ENCODE data around the gene DPEP2. TPM values are rescaled to one million over a fixed set of nuclear protein-coding genes. Genes with fewer than 3 reads are reported as not detected.

The DPEP2 gene
- total and polyA plus RNA-seq, 7 experiments from 2014 or later = 26.7 to 159 (median 64.8) TPM

- H3K9me3 ChIP-seq (ENCODE audit: control insufficient read depth in 2 of 3, low read length in 3 of 3) = no peaks in the 10 kb centered on the region
- intact Hi-C loops (cut with micrococcal nuclease) = loop anchor here (1.0 to 5.0 kb wide), 10 partner anchors 17 to 217 kb away; partner anchors contain the start of genes DPEP2 (in 1 of the 2), PSKH1 (in 1 of the 2), PSMB10 (in 1 of the 2) and RANBP10 (in 1 of the 2)
- peak within 1 kb of the TSS; percentile 67 for H3K4me3 ChIP-seq (ENCODE audit: low read length)
- H3K27ac ChIP-seq (ENCODE audit: low read depth, low read length) = peak within 1 kb of the TSS; percentile 92
- DNase-seq (peak; percentile 89 to 98 (median 94)), ATAC-seq (peak; percentile 98)
- Mint-ChIP-seq H3K4me3 (peak within 1 kb of the TSS; percentile 88 to 100 (median 98)), H3K27ac (peak within 1 kb of the TSS; percentile 94 to 100 (median 96)), H3K36me3 (peaks cover 6 to 21% (median 10%) of the 10 kb centered on the region in 5 donors), H3K4me1 (peaks cover 13 to 42% (median 30%) of the 10 kb centered on the region in 7 donors), H3K27me3 (peaks cover 0 to 2% (median 0%) of the 10 kb centered on the region in 5 donors), H3K9me3 (peaks cover 0 to 7% (median 0%) of the 10 kb centered on the region in 11 donors)
- no peaks in the 10 kb centered on the region for H3K27me3 ChIP-seq (ENCODE audit: control insufficient read depth in 2 of 2, insufficient read depth in 2 of 2, low read length in 2 of 2)
- POLR2A ChIA-PET = interaction anchor here (0.7 to 12.0 kb wide), 14 partner anchors 9 to 123 kb away, joined by 3 to 422 read pairs (median 4); partner anchors contain the start of genes DPEP2, NFATC3 and PSMB10
- H3K36me3 ChIP-seq (ENCODE audit: control insufficient read depth in 2 of 3, insufficient read depth in 3 of 3, low read length in 3 of 3) = peaks cover 0 to 39% (median 0%) of the 10 kb centered on the region in 3 experiments
- H3K4me1 ChIP-seq (ENCODE audit: control insufficient read depth in 2 of 2, insufficient read depth in 2 of 2, low read length in 2 of 2) = peaks cover 16 to 22% of the 10 kb centered on the region in 2 donors
- CTCF ChIA-PET = interaction anchor here (0.5 to 2.4 kb wide), 17 partner anchors 18 to 403 kb away, joined by 3 to 10 read pairs (median 4); partner anchors contain the start of gene DPEP2
Observed at GRCh38 chr16:68022728-68023537, 23.6 kb upstream of the DPEP2 start, which contains the start of the genes DDX28 and DUS2. DDX28 (minus strand) TSS chr16:68023232; CDS start chr16:68023202, 30 bp downstream. DUS2 (plus strand) TSS chr16:68023284; CDS start chr16:68038024, 14,740 bp downstream.

- peak in 1 of 9 donors; percentile 31 for DNase-seq
- CTCF ChIA-PET = interaction anchor here (0.6 to 2.4 kb wide), 11 partner anchors 10 to 402 kb away, joined by 3 to 10 read pairs (median 4); partner anchors contain the start of gene DPEP2
- POLR2A ChIA-PET = interaction anchor here (0.8 to 12.0 kb wide), 7 partner anchors 10 to 122 kb away, joined by 3 to 422 read pairs (median 9); partner anchors contain the start of genes DPEP2 and PSMB10
- Mint-ChIP-seq H3K27ac (peak overlapping the region; percentile 80 to 100 (median 95)), H3K9me3 (peaks cover 0 to 7% (median 0%) of the 10 kb centered on the region in 11 donors), H3K4me3 (peak overlapping the region; percentile 88 to 100 (median 98)), H3K27me3 (peaks cover 0 to 2% (median 0%) of the 10 kb centered on the region in 5 donors), H3K36me3 (peaks cover 0 to 15% (median 4%) of the 10 kb centered on the region in 5 donors), H3K4me1 (peaks cover 9 to 38% (median 28%) of the 10 kb centered on the region in 7 donors)
- H3K4me3 ChIP-seq (ENCODE audit: low read length) = peak overlapping the region; percentile 67
- H3K4me1 ChIP-seq (ENCODE audit: control insufficient read depth in 2 of 2, insufficient read depth in 2 of 2, low read length in 2 of 2) = peaks cover 16 to 22% of the 10 kb centered on the region in 2 donors
- H3K9me3 ChIP-seq (ENCODE audit: control insufficient read depth in 2 of 3, low read length in 3 of 3) = no peaks in the 10 kb centered on the region
- H3K27me3 ChIP-seq (ENCODE audit: control insufficient read depth in 2 of 2, insufficient read depth in 2 of 2, low read length in 2 of 2) = no peaks in the 10 kb centered on the region
- peak overlapping the region; percentile 92 for H3K27ac ChIP-seq (ENCODE audit: low read depth, low read length)
- intact Hi-C loops (cut with micrococcal nuclease) = loop anchor here in 1 of 2 donors (2.0 to 5.0 kb wide), 3 partner anchors 54 to 180 kb away; partner anchors contain the start of genes SLC12A4 and THAP11
- H3K36me3 ChIP-seq (ENCODE audit: control insufficient read depth in 2 of 3, insufficient read depth in 3 of 3, low read length in 3 of 3) = peaks cover 0 to 33% (median 0%) of the 10 kb centered on the region in 3 experiments
- no peak for ATAC-seq
Observed at GRCh38 chr16:68022278-68022727, 23.0 kb upstream of the DPEP2 start.

- ATAC-seq = no peak
- Mint-ChIP-seq H3K9me3 (peaks cover 0 to 7% (median 0%) of the 10 kb centered on the region in 11 donors), H3K27me3 (peaks cover 0 to 2% (median 0%) of the 10 kb centered on the region in 5 donors), H3K36me3 (peaks cover 0 to 14% (median 3%) of the 10 kb centered on the region in 5 donors), H3K4me1 (peaks cover 9 to 37% (median 31%) of the 10 kb centered on the region in 7 donors), H3K27ac (peak overlapping the region in 4 of 9 donors; percentile 20 to 80 (median 50)), H3K4me3 (peak overlapping the region; percentile 88 to 100 (median 98))
- H3K36me3 ChIP-seq (ENCODE audit: control insufficient read depth in 2 of 3, insufficient read depth in 3 of 3, low read length in 3 of 3) = peaks cover 0 to 28% (median 0%) of the 10 kb centered on the region in 3 experiments
- ChIA-PET POLR2A (interaction anchor here (0.9 to 12.0 kb wide), 7 partner anchors 9 to 178 kb away, joined by 4 to 422 read pairs (median 9); partner anchors contain the start of genes DPEP2 and PSMB10), CTCF (interaction anchor here (0.6 to 2.4 kb wide), 8 partner anchors 9 to 251 kb away, joined by 3 to 10 read pairs (median 4); partner anchors contain the start of gene DPEP2)
- H3K27ac ChIP-seq (ENCODE audit: low read depth, low read length) = peak overlapping the region; percentile 92
- H3K27me3 ChIP-seq (ENCODE audit: control insufficient read depth in 2 of 2, insufficient read depth in 2 of 2, low read length in 2 of 2) = no peaks in the 10 kb centered on the region
- intact Hi-C loops (cut with micrococcal nuclease) = loop anchor here in 1 of 2 donors (5.0 kb wide), 1 partner anchor 61 kb away; no protein-coding TSS in a partner anchor
- peaks cover 16 to 22% of the 10 kb centered on the region in 2 donors for H3K4me1 ChIP-seq (ENCODE audit: control insufficient read depth in 2 of 2, insufficient read depth in 2 of 2, low read length in 2 of 2)
- DNase-seq = no peak
- H3K9me3 ChIP-seq (ENCODE audit: control insufficient read depth in 2 of 3, low read length in 3 of 3) = no peaks in the 10 kb centered on the region
- peak overlapping the region; percentile 67 for H3K4me3 ChIP-seq (ENCODE audit: low read length)
Observed at GRCh38 chr16:68021490-68021889, 22.2 kb upstream of the DPEP2 start.

- H3K9me3 ChIP-seq (ENCODE audit: control insufficient read depth in 2 of 3, low read length in 3 of 3) = no peaks in the 10 kb centered on the region
- peaks cover 0 to 20% (median 0%) of the 10 kb centered on the region in 3 experiments for H3K36me3 ChIP-seq (ENCODE audit: control insufficient read depth in 2 of 3, insufficient read depth in 3 of 3, low read length in 3 of 3)
- Mint-ChIP-seq H3K27ac (no peak overlapping the region), H3K9me3 (peaks cover 0 to 7% (median 0%) of the 10 kb centered on the region in 11 donors), H3K27me3 (peaks cover 0 to 2% (median 0%) of the 10 kb centered on the region in 5 donors), H3K36me3 (peaks cover 0 to 10% (median 3%) of the 10 kb centered on the region in 5 donors), H3K4me1 (peaks cover 9 to 37% (median 29%) of the 10 kb centered on the region in 7 donors), H3K4me3 (no peak overlapping the region)
- ChIA-PET POLR2A (interaction anchor here (0.6 to 12.0 kb wide), 2 partner anchors 20 to 112 kb away, joined by 3 to 422 read pairs; partner anchors contain the start of gene DPEP2), CTCF (interaction anchor here (0.7 kb wide), 1 partner anchor 176 kb away, joined by 3 read pairs; no protein-coding TSS in a partner anchor)
- H3K4me1 ChIP-seq (ENCODE audit: control insufficient read depth in 2 of 2, insufficient read depth in 2 of 2, low read length in 2 of 2) = peaks cover 16 to 21% of the 10 kb centered on the region in 2 donors
- no peak overlapping the region for H3K27ac ChIP-seq (ENCODE audit: low read depth, low read length)
- ATAC-seq (no peak), DNase-seq (no peak)
- no peak overlapping the region for H3K4me3 ChIP-seq (ENCODE audit: low read length)
- H3K27me3 ChIP-seq (ENCODE audit: control insufficient read depth in 2 of 2, insufficient read depth in 2 of 2, low read length in 2 of 2) = no peaks in the 10 kb centered on the region
- intact Hi-C loops (cut with micrococcal nuclease) = no loop called here
Observed at GRCh38 chr16:68019167-68019680, 19.9 kb upstream of the DPEP2 start.

- Mint-ChIP-seq H3K27ac (peak within 1 kb of the TSS in 3 of 9 donors; percentile 36 to 72 (median 51)), H3K9me3 (no peaks in the 10 kb centered on the region), H3K27me3 (peaks cover 0 to under 1% (median 0%) of the 10 kb centered on the region in 5 donors), H3K36me3 (peaks cover 0 to 3% (median 0%) of the 10 kb centered on the region in 5 donors), H3K4me1 (peaks cover 6 to 18% (median 13%) of the 10 kb centered on the region in 7 donors), H3K4me3 (no peak within 1 kb of the TSS)
- no peak within 1 kb of the TSS for H3K4me3 ChIP-seq (ENCODE audit: low read length)
- CTCF ChIA-PET = no interaction called here
- H3K9me3 ChIP-seq (ENCODE audit: control insufficient read depth in 2 of 3, low read length in 3 of 3) = no peaks in the 10 kb centered on the region
- POLR2A ChIA-PET = interaction anchor here (12.0 kb wide), 1 partner anchor 17 kb away, joined by 422 read pairs; the partner anchor contains the start of gene DPEP2
- H3K27ac ChIP-seq (ENCODE audit: low read depth, low read length) = no peak within 1 kb of the TSS
- H3K4me1 ChIP-seq (ENCODE audit: control insufficient read depth in 2 of 2, insufficient read depth in 2 of 2, low read length in 2 of 2) = no peaks in the 10 kb centered on the region
- intact Hi-C loops (cut with micrococcal nuclease) = no loop called here
- ATAC-seq (no peak), DNase-seq (no peak)
- H3K36me3 ChIP-seq (ENCODE audit: control insufficient read depth in 2 of 3, insufficient read depth in 3 of 3, low read length in 3 of 3) = peaks cover 0 to 4% (median 0%) of the 10 kb centered on the region in 3 experiments
- H3K27me3 ChIP-seq (ENCODE audit: control insufficient read depth in 2 of 2, insufficient read depth in 2 of 2, low read length in 2 of 2) = no peaks in the 10 kb centered on the region
Observed at GRCh38 chr16:68015681-68016080, 16.4 kb upstream of the DPEP2 start, which contains the start of gene DPEP2NB. DPEP2NB (minus strand) TSS chr16:68015911; CDS start chr16:68015770, 141 bp downstream.
